ENCODE results near the gene BLVRB. TPM values are rescaled to one million over a fixed set of nuclear protein-coding genes. Genes with fewer than 3 reads are reported as not detected.

BLVRB gene
- total and polyA plus RNA-seq, 9 of the 15 experiments (the other 6 are each of a cell fraction or from before 2014, with no cell fraction given): 81.1 to 749 (median 331) TPM

DNA sequence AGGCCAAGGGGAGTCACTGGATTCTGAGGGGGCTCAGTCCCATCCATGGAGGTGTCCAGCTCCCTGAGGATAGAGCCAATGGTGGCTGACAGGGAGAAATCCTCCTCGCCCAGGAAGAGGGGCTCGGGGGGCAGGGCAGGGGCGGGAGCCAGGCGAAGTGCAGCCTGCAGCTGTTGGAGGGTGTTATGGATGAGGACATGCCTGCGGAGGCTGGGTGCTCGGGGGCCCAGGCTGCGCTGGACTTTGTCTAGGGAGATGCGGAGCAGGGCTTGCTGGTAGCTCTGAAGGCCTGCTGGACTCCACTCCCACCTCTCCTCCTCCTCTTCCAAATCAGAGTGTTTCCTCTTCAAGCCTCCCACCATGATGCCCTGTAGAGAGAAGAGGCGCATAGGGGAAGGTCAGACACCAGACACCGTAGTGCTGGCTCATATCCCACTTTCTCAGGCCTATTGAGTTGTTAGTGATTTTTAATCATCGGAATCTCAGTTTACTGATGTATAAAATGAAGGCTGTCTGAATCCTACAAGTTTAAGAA is 23.8 kb downstream of the BLVRB start:
- Histone ChIP-seq H3K36me3 (ENCODE audit: control insufficient read depth, insufficient read depth, low read length) (peaks cover 28% of the 10 kb centered on the region), H3K4me3 (peak overlapping the region; percentile 90; the same call in 1 of the 2 replicates), H3K4me1 (replicated peaks in 1 of 2; ENCODE audit: control insufficient read depth in 2 of 2, insufficient read depth in 2 of 2, low read length in 2 of 2) (peaks cover 24 to 25% of the 10 kb centered on the region in 2 experiments), H3K27me3 (ENCODE audit: control insufficient read depth in 2 of 2, insufficient read depth in 2 of 2, low read length in 2 of 2) (no peaks in the 10 kb centered on the region), H3K27ac (ENCODE audit: extremely low read depth, low read depth, low read length) (no peak overlapping the region; the same call in 2 of the 3 replicates), H4K20me1 (replicated peaks; ENCODE audit: control insufficient read depth, insufficient read depth, low read length) (peaks cover 22% of the 10 kb centered on the region), H2AFZ (ENCODE audit: low read depth, low read length) (no peak overlapping the region), H3K9me3 (replicated peaks; ENCODE audit: control insufficient read depth, insufficient read depth, low read depth, low read length) (no peaks in the 10 kb centered on the region), H3K79me2 (ENCODE audit: control insufficient read depth, insufficient read depth, low read length) (peaks cover 38% of the 10 kb centered on the region), H3K9ac (ENCODE audit: insufficient read depth in 1 of 2, low read depth in 2 of 2, low read length in 2 of 2) (peak overlapping the region; percentile 66 to 81; a peak in 3 of 4 replicates), H3K9me1 (ENCODE audit: control insufficient read depth, insufficient read depth, low read length) (no peaks in the 10 kb centered on the region), H3K4me2 (ENCODE audit: insufficient read depth, low read length) (peak overlapping the region; percentile 89; the same call in 1 of the 2 replicates)
- POLR2A ChIA-PET: interaction anchor here (0.8 to 3.7 kb wide), 3 partner anchors 8 to 94 kb away, joined by 3 to 28 read pairs (median 3); partner anchors contain the start of genes C19orf47 and SERTAD1
- intact Hi-C loops (cut with micrococcal nuclease): loop anchor here (5.0 kb wide), 2 partner anchors 81 to 94 kb away; partner anchors contain the start of genes C19orf47 and PLD3
- no TSS peak for BruUV-seq (replicated peaks)
- WGBS (ENCODE audit: insufficient coverage, low coverage, missing lambda C conversion rate): 86% methylated on average over 10 of the region's 11 CpGs
- no peak for FAIRE-seq
- ATAC-seq: no peak
- DNase-seq (ENCODE audit: extremely low read depth in 1 of 4, low spot score in 3 of 4): no peak
- no peak for TF ChIP-seq TAF1 (IDR thresholded peaks at IDR 0.05; ENCODE audit: control insufficient read depth, extremely low read depth, insufficient read depth, low read length, severe bottlenecking)
- TF ChIP-seq, protein P1, sequence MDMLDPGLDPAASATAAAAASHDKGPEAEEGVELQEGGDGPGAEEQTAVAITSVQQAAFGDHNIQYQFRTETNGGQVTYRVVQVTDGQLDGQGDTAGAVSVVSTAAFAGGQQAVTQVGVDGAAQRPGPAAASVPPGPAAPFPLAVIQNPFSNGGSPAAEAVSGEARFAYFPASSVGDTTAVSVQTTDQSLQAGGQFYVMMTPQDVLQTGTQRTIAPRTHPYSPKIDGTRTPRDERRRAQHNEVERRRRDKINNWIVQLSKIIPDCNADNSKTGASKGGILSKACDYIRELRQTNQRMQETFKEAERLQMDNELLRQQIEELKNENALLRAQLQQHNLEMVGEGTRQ (CRISPR knock-in tag; IDR thresholded peaks at IDR 0.05): no peak
- TF ChIP-seq ZNF232 (CRISPR knock-in tag; IDR thresholded peaks at IDR 0.05): no peak
- TF ChIP-seq XRCC5 (IDR thresholded peaks at IDR 0.05; ENCODE audit: low read depth, low read length): no peak
- TF ChIP-seq ZNF445 (CRISPR knock-in tag; IDR thresholded peaks at IDR 0.05; ENCODE audit: low read depth): no peak
- TF ChIP-seq, protein P2, sequence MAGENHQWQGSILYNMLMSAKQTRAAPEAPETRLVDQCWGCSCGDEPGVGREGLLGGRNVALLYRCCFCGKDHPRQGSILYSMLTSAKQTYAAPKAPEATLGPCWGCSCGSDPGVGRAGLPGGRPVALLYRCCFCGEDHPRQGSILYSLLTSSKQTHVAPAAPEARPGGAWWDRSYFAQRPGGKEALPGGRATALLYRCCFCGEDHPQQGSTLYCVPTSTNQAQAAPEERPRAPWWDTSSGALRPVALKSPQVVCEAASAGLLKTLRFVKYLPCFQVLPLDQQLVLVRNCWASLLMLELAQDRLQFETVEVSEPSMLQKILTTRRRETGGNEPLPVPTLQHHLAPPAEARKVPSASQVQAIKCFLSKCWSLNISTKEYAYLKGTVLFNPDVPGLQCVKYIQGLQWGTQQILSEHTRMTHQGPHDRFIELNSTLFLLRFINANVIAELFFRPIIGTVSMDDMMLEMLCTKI (IDR thresholded peaks at IDR 0.05; ENCODE audit: partially characterized antibody): no peak
- TF ChIP-seq ZNF124 (CRISPR knock-in tag; IDR thresholded peaks at IDR 0.05): no peak
- no peak for TF ChIP-seq TOE1 (IDR thresholded peaks at IDR 0.05; ENCODE audit: borderline replicate concordance)
- TF ChIP-seq TOE1 (CRISPR knock-in tag; IDR thresholded peaks at IDR 0.05; ENCODE audit: borderline replicate concordance, low read depth): no peak
- TF ChIP-seq RCOR1 (IDR thresholded peaks at IDR 0.05; ENCODE audit: borderline replicate concordance in 1 of 2, low read depth in 2 of 2, low read length in 2 of 2): no peak
- TF ChIP-seq WHSC1 (IDR thresholded peaks at IDR 0.05; ENCODE audit: low read length): no peak
- TF ChIP-seq TBL1XR1 (IDR thresholded peaks at IDR 0.05; ENCODE audit: low read length in 2 of 2): no peak
- no peak for TF ChIP-seq MTA3 (IDR thresholded peaks at IDR 0.05; ENCODE audit: borderline replicate concordance)
- TF ChIP-seq TAF15 (IDR thresholded peaks at IDR 0.05; ENCODE audit: low read depth, low read length): no peak
- TF ChIP-seq, protein P3, sequence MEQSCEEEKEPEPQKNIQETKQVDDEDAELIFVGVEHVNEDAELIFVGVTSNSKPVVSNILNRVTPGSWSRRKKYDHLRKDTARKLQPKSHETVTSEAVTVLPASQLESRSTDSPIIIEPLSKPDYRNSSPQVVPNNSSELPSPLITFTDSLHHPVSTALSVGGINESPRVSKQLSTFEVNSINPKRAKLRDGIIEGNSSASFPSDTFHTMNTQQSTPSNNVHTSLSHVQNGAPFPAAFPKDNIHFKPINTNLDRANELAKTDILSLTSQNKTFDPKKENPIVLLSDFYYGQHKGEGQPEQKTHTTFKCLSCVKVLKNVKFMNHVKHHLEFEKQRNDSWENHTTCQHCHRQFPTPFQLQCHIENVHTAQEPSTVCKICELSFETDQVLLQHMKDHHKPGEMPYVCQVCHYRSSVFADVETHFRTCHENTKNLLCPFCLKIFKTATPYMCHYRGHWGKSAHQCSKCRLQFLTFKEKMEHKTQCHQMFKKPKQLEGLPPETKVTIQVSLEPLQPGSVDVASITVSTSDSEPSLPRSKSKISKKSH (CRISPR knock-in tag; IDR thresholded peaks at IDR 0.05): no peak
- TF ChIP-seq, protein P4, sequence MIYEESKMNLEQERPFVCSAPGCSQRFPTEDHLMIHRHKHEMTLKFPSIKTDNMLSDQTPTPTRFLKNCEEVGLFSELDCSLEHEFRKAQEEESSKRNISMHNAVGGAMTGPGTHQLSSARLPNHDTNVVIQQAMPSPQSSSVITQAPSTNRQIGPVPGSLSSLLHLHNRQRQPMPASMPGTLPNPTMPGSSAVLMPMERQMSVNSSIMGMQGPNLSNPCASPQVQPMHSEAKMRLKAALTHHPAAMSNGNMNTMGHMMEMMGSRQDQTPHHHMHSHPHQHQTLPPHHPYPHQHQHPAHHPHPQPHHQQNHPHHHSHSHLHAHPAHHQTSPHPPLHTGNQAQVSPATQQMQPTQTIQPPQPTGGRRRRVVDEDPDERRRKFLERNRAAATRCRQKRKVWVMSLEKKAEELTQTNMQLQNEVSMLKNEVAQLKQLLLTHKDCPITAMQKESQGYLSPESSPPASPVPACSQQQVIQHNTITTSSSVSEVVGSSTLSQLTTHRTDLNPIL (CRISPR knock-in tag; IDR thresholded peaks at IDR 0.05): no peak
- no peak for TF ChIP-seq U2AF1 (optimal IDR thresholded peaks at IDR 0.05; ENCODE audit: low read depth, low read length)
- in situ Hi-C loops (cut with MboI): no loop called here
- CTCF ChIA-PET (ENCODE audit: low intra/inter-chr PET ratio): no interaction called here

Measured in K562 (cell line).